Natural killer cell (primary cell): Measurements from ENCODE around the gene ABCA2. TPM values are rescaled to one million over a fixed set of nuclear protein-coding genes. Genes with fewer than 3 reads are reported as not detected.
A peak's percentile ranks its signal among the peaks of the same experiment; 100 is the strongest.

Source experiments
- ATAC-seq, 3 donors: fragments of 150-1000 bp in 2 of 3; fragments of 200-7000 bp in 1 of 3; cut with Tn5 transposase; 1 replicate in 1 of 3; 2 replicates in 2 of 3; pipeline ENCODE4 v1.10.0; 2021; ENCODE audit warnings: mild to moderate bottlenecking in 2 of 3, moderate library complexity in 2 of 3
- DNase-seq, 2 donors: peaks; one replicate each; pipeline versions ENCODE4 v3.0.0 to v3.0.0-alpha.2; 2013 to 2021; ENCODE audit warnings: mixed read lengths in 1 of 2
- H3K27ac ChIP-seq: one replicate; pipeline ENCODE4 v1.5.1; 2013; ENCODE audit warnings: mild to moderate bottlenecking, low read length
- H3K27me3 ChIP-seq: one replicate; pipeline ENCODE4 v1.6.1; 2013; ENCODE audit warnings: low read length; ENCODE audit not compliant: control insufficient read depth, insufficient read depth
- H3K36me3 ChIP-seq: one replicate; pipeline ENCODE4 v1.6.1; 2013; ENCODE audit warnings: low read length; ENCODE audit not compliant: control insufficient read depth, insufficient read depth
- H3K4me1 ChIP-seq: one replicate; pipeline ENCODE4 v1.6.1; 2013; ENCODE audit warnings: low read length; ENCODE audit not compliant: control insufficient read depth, insufficient read depth
- H3K4me3 ChIP-seq: one replicate; pipeline ENCODE4 v1.5.1; 2013; ENCODE audit warnings: low read length
- H3K9me3 ChIP-seq: one replicate; pipeline ENCODE4 v1.6.1; 2013; ENCODE audit warnings: low read length; ENCODE audit not compliant: control insufficient read depth, insufficient read depth
- H3K27ac Mint-ChIP-seq, 2 donors: one replicate each; pipeline ENCODE4 v1.8.0; 2022; ENCODE audit warnings: mild to moderate bottlenecking in 2 of 2, mixed read lengths in 2 of 2, moderate library complexity in 1 of 2
- H3K27me3 Mint-ChIP-seq, 2 donors: one replicate each; pipeline ENCODE4 v1.8.0; 2022; ENCODE audit warnings: low read depth in 2 of 2, mixed read lengths in 2 of 2
- H3K36me3 Mint-ChIP-seq: one replicate; pipeline ENCODE4 v1.8.0; 2022; ENCODE audit warnings: mixed read lengths
- H3K4me1 Mint-ChIP-seq, 2 donors: one replicate each; pipeline ENCODE4 v1.8.0; 2022; ENCODE audit warnings: mixed read lengths in 2 of 2
- H3K4me3 Mint-ChIP-seq: one replicate; pipeline ENCODE4 v1.8.0; 2022; ENCODE audit warnings: mild to moderate bottlenecking, moderate library complexity, mixed read lengths
- H3K9me3 Mint-ChIP-seq, 2 donors: one replicate each; pipeline ENCODE4 v1.8.0; 2022; ENCODE audit warnings: mixed read lengths in 2 of 2
- CTCF ChIP-seq: fragments of 200-600 bp; IDR thresholded peaks from one replicate; pipeline ENCODE4 v1.8.0; 2022; ENCODE audit warnings: antibody characterized with exemption
- WGBS: methylation state at CpG from one replicate; pipeline ENCODE4 v1.1.7; 2013; ENCODE audit warnings: missing lambda C conversion rate; ENCODE audit not compliant: insufficient coverage; 5-methylcytosine and 5-hydroxymethylcytosine counted together
- intact Hi-C: fragments of 100-400 bp; cut with micrococcal nuclease; formaldehyde crosslinking; loops from one replicate; pipeline ENCODE4 v1.14.2; 2022
- total RNA-seq, 4 donors: library from RNA; stranded (reverse); fragments of 120-200 nt in 1 of 4; gene quantifications; one replicate each; pipeline versions ENCODE4 v1.2.3 to v1.2.4, GENCODE V29; 2013 to 2022

Gene ABCA2
- total RNA-seq, 3 donors from 2014 or later (not counting 1 experiment from before 2014, with no cell fraction given): 356 to 416 (median 357) TPM

GRCh38 chr9:137068539-137069507 lies 40.8 kb upstream of the ABCA2 start:
- Mint-ChIP-seq H3K9me3 (no peaks in the 10 kb centered on the region), H3K36me3 (no peaks in the 10 kb centered on the region), H3K4me1 (peaks cover 8 to 29% of the 10 kb centered on the region in 2 donors), H3K27me3 (no peaks in the 10 kb centered on the region), H3K4me3 (peak overlapping the region; percentile 37), H3K27ac (no peak overlapping the region)
- H3K27ac ChIP-seq: no peak overlapping the region
- peaks cover 29% of the 10 kb centered on the region for H3K4me1 ChIP-seq
- ATAC-seq (no peak), DNase-seq (no peak)
- no peaks in the 10 kb centered on the region for H3K36me3 ChIP-seq
- intact Hi-C loops: no loop called here
- H3K4me3 ChIP-seq: no peak overlapping the region
- H3K27me3 ChIP-seq: no peaks in the 10 kb centered on the region
- 97% methylated on average over 17 of the region's 17 CpGs for WGBS
- TF ChIP-seq CTCF: no peak
- no peaks in the 10 kb centered on the region for H3K9me3 ChIP-seq

GRCh38 chr9:137067860-137068538 lies 40.0 kb upstream of the ABCA2 start:
- H3K27ac Mint-ChIP-seq: peak overlapping the region; percentile 72 to 73

GRCh38 chr9:137066096-137066861 lies 38.2 kb upstream of the ABCA2 start:
- Histone ChIP-seq H3K4me3 (no peak overlapping the region), H3K36me3 (no peaks in the 10 kb centered on the region), H3K27me3 (no peaks in the 10 kb centered on the region), H3K9me3 (no peaks in the 10 kb centered on the region), H3K4me1 (peaks cover 28% of the 10 kb centered on the region), H3K27ac (no peak overlapping the region)
- no peak for DNase-seq
- no peak for ATAC-seq
- no peak overlapping the region for H3K4me3 Mint-ChIP-seq
- H3K36me3 Mint-ChIP-seq: no peaks in the 10 kb centered on the region
- 94% methylated on average over 26 of the region's 26 CpGs for WGBS
- TF ChIP-seq CTCF: no peak
- H3K27ac Mint-ChIP-seq: no peak overlapping the region
- peaks cover 8 to 19% of the 10 kb centered on the region in 2 donors for H3K4me1 Mint-ChIP-seq
- intact Hi-C loops: no loop called here
- no peaks in the 10 kb centered on the region for H3K9me3 Mint-ChIP-seq
- no peaks in the 10 kb centered on the region for H3K27me3 Mint-ChIP-seq

More at GRCh38 chr9:137067860-137068538, 40.0 kb upstream of the ABCA2 start:
- H3K9me3 Mint-ChIP-seq: no peaks in the 10 kb centered on the region
- Histone ChIP-seq H3K27me3 (no peaks in the 10 kb centered on the region), H3K36me3 (no peaks in the 10 kb centered on the region), H3K27ac (no peak overlapping the region), H3K4me3 (no peak overlapping the region), H3K4me1 (peaks cover 30% of the 10 kb centered on the region), H3K9me3 (no peaks in the 10 kb centered on the region)
- intact Hi-C loops: no loop called here
- 59% methylated on average over 12 of the region's 12 CpGs for WGBS
- no peaks in the 10 kb centered on the region for H3K27me3 Mint-ChIP-seq
- no peaks in the 10 kb centered on the region for H3K36me3 Mint-ChIP-seq
- peak overlapping the region; percentile 79 for H3K4me3 Mint-ChIP-seq
- H3K4me1 Mint-ChIP-seq: peaks cover 8 to 21% of the 10 kb centered on the region in 2 donors
- TF ChIP-seq CTCF: peak; percentile 79
- peak; percentile 76 to 94 for DNase-seq
- peak; percentile 56 to 72 (median 63) for ATAC-seq
